Measurements from ENCODE around the gene SPOUT1.

DNA sequence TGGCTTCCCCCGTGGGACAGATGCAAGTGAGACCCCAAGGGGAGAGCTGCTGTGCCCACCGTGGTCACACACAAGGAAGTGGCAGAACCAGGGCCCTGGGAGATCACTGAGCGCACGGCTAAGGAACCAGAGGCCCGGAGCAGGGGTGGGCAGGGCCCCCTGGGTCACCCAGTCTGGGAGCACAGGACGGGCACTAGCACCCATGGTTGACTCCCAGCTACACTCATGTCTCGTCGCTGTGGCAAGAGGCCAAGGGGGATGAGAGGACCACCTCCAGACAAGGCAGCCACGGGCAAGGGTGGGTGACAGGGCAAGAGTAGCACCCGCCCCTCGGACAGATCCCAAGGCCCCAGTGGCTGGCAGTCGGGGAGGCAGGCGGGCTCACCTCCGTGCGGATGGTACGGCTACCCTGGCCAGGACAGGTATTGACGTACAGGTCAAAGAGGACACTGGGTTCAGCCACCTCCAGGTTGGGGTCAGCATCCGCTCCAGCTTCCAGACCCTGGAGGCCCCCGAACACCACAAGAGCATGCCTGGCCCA lies 6.2 kb downstream of the SPOUT1 start:
- TF ChIP-seq POLR2A (IDR thresholded peaks at IDR 0.05; ENCODE audit: low read length) (no peak), GATA1 (IDR thresholded peaks at IDR 0.05; ENCODE audit: low read depth, low read length) (no peak)
